SW480 (cell line): ENCODE measurements around the gene FBXO42.
"Not testable (repeated sequence)": the region's sequence is repeated elsewhere in the genome, so short reads cannot be mapped to it uniquely, and the experiment has no call there.

Experiments
- DNase-seq: peaks from one replicate; pipeline ENCODE4 v3.0.0-alpha.2; 2016; ENCODE audit warnings: low spot score

The FBXO42 gene

GRCh38 chr1:16266411-16267118, 85.7 kb downstream of the FBXO42 start:
- DNase-seq = no peak

- no peak for DNase-seq
These were observed 90.2 kb downstream of the FBXO42 start for GRCh38 chr1:16262067-16262466.

- DNase-seq = no peak
These were observed 91.5 kb downstream of the FBXO42 start for GRCh38 chr1:16260814-16261213.

GRCh38 chr1:16258591-16259135, 93.6 kb downstream of the FBXO42 start:
- DNase-seq = no peak

GRCh38 chr1:16257968-16258367, 94.3 kb downstream of the FBXO42 start:
- DNase-seq = no peak

GRCh38 chr1:16257556-16257955, 94.7 kb downstream of the FBXO42 start:
- DNase-seq = not testable (repeated sequence)

GRCh38 chr1:16256478-16256877, 95.8 kb downstream of the FBXO42 start:
- no peak for DNase-seq

- DNase-seq = no peak
These were observed 97.9 kb downstream of the FBXO42 start for GRCh38 chr1:16254263-16254928.

- no peak for DNase-seq
These were observed 98.9 kb downstream of the FBXO42 start for GRCh38 chr1:16253332-16253922.

GRCh38 chr1:16252912-16253311, 99.4 kb downstream of the FBXO42 start:
- DNase-seq = no peak

- no peak for DNase-seq
These were observed 100.9 kb downstream of the FBXO42 start for GRCh38 chr1:16251381-16251780.

- DNase-seq = peak; percentile 62
These were observed 101.6 kb downstream of the FBXO42 start for GRCh38 chr1:16250524-16251251.

GRCh38 chr1:16249596-16250241, 102.6 kb downstream of the FBXO42 start:
- no peak for DNase-seq

- peak; percentile 93 for DNase-seq
These were observed 103.4 kb downstream of the FBXO42 start for GRCh38 chr1:16248603-16249516.

GRCh38 chr1:16248007-16248436, 104.3 kb downstream of the FBXO42 start:
- DNase-seq = no peak

- DNase-seq = no peak
These were observed 104.8 kb downstream of the FBXO42 start for GRCh38 chr1:16247441-16247840.

- no peak for DNase-seq
These were observed 105.3 kb downstream of the FBXO42 start for GRCh38 chr1:16246961-16247360.

GRCh38 chr1:16246239-16246638, 106.0 kb downstream of the FBXO42 start:
- DNase-seq = not testable (repeated sequence)

GRCh38 chr1:16245476-16246196, 106.6 kb downstream of the FBXO42 start:
- no peak for DNase-seq
